Pancreas (tissue), 10 donors: Measurements from ENCODE around the gene PSME2. TPM values are rescaled to one million over a fixed set of nuclear protein-coding genes. Genes with fewer than 3 reads are reported as not detected.

Experiments
- ATAC-seq, 4 donors: fragments of 200-7000 bp; cut with Tn5 transposase; one replicate each; pipeline versions ENCODE4 v1.8.0 to v1.9.1; 2020; ENCODE audit warnings: mild to moderate bottlenecking in 4 of 4, moderate library complexity in 4 of 4
- DNase-seq, 6 donors: peaks; one replicate each; pipeline ENCODE4 v3.0.0-alpha.2; 2020
- FAIRE-seq: peaks from 2 replicates; lab custom pipeline; 2012; peaks lifted over from hg19 to GRCh38; lab: Jason Lieb, UNC
- H3K27ac ChIP-seq, 4 donors: fragments of 200-600 bp; sonication (generic); 1 replicate in 3 of 4; 2 replicates in 1 of 4; pipeline versions ENCODE4 v1.5.0 to v1.8.0; 2020
- H3K27me3 ChIP-seq, 4 donors: fragments of 200-600 bp; one replicate each; pipeline ENCODE4 v1.8.0; 2021
- H3K36me3 ChIP-seq, 3 donors: fragments of 200-600 bp; sonication (generic) in 1 of 3; one replicate each; pipeline versions ENCODE4 v1.5.0 to v1.8.0; 2020 to 2021
- H3K4me1 ChIP-seq, 3 donors: fragments of 200-600 bp; one replicate each; pipeline ENCODE4 v1.8.0; 2021
- H3K4me3 ChIP-seq, 4 donors: fragments of 200-600 bp; sonication (generic) in 2 of 4; one replicate each; pipeline versions ENCODE4 v1.5.0 to v1.8.0; 2020 to 2021
- H3K9me3 ChIP-seq, 4 donors: fragments of 200-600 bp; one replicate each; pipeline ENCODE4 v1.8.0; 2021
- CTCF ChIP-seq, 4 donors: fragments of 200-600 bp; sonication (generic) in 3 of 4; IDR thresholded peaks; one replicate each; pipeline versions ENCODE4 v1.5.0 to v1.8.0; 2021; ENCODE audit warnings: antibody characterized with exemption in 4 of 4
- WGBS, 2 donors: extraction: QIAGEN DNeasy Blood & Tissue Kit; methylation state at CpG; one replicate each; pipeline ENCODE4 v1.1.7; 2013; 5-methylcytosine and 5-hydroxymethylcytosine counted together
- intact Hi-C, 3 donors: fragments of 100-400 bp; cut with DNase I; formaldehyde crosslinking; loops; one replicate each; pipeline versions ENCODE4 v1.11.1 to v1.14.2; 2022
- polyA plus RNA-seq, 2 donors: library from polyadenylated mRNA; stranded (reverse); fragments of 200-250 nt; gene quantifications; one replicate each; pipeline ENCODE4 v1.2.3, GENCODE V29; 2013
- total RNA-seq, 6 donors: library from RNA; stranded (reverse); fragmentation: NEBNext Ultra II Directional in 4 of 6; extraction: Animal tissue kit (Norgen Biotek cat#: 25700) in 4 of 6; gene quantifications; one replicate each; pipeline versions ENCODE4 v1.2.1 to v1.2.4, GENCODE V29; 2021 to 2023
- donor health status: healthy with polysubstance abuse.
- donor health status: DM: no; HTN: no; CAD: no; lungs with moderate emphysema.
- donor health status: DM: no; HTN: no; CAD: no.
- donor health status: control.
- donor health status: control.
- donor health status: Bipolar disorder and iron deficiency.
- donor health status: DM: yes; HTN: yes; CAD: no.
- donor health status: DM: no; HTN: no; CAD: no.
- donor health status: DM: no; HTN: no; CAD: no.
- donor health status: DM: yes; HTN: yes; CAD: no.

The PSME2 gene
- total and polyA plus RNA-seq, 8 donors: 33.9 to 285 (median 77.9) TPM

GRCh38 chr14:24137529-24138395 is 8.6 kb downstream of the PSME2 start:
- H3K27me3 ChIP-seq: no peaks in the 10 kb centered on the region
- no peaks in the 10 kb centered on the region for H3K9me3 ChIP-seq
- peaks cover 0 to 20% (median 7%) of the 10 kb centered on the region in 3 donors for H3K36me3 ChIP-seq
- FAIRE-seq (no peak), DNase-seq (peak in 1 of 6 donors; percentile 32), ATAC-seq (no peak)
- H3K4me3 ChIP-seq: no peak overlapping the region
- H3K4me1 ChIP-seq: peaks cover 7 to 24% (median 23%) of the 10 kb centered on the region in 3 donors
- H3K27ac ChIP-seq: no peak overlapping the region
- intact Hi-C loops: no loop called here
- WGBS, 2 donors: 84 to 91% methylated on average over 8 of the region's 8 CpGs
- TF ChIP-seq CTCF (IDR thresholded peaks at IDR 0.05): no peak

- intact Hi-C loops: no loop called here
- Histone ChIP-seq H3K27ac (peak overlapping the region; percentile 70 to 95 (median 82)), H3K36me3 (peaks cover 0 to 20% (median 7%) of the 10 kb centered on the region in 3 donors), H3K4me3 (peak overlapping the region; percentile 90 to 96 (median 93)), H3K27me3 (no peaks in the 10 kb centered on the region), H3K9me3 (no peaks in the 10 kb centered on the region), H3K4me1 (peaks cover 14 to 31% (median 22%) of the 10 kb centered on the region in 3 donors)
- TF ChIP-seq CTCF (IDR thresholded peaks at IDR 0.05): no peak
- DNase-seq (no peak), ATAC-seq (no peak), FAIRE-seq (no peak)
- WGBS, 2 donors: 13 to 21% methylated on average over 13 of the region's 13 CpGs
Observed at GRCh38 chr14:24136684-24137528, 9.5 kb downstream of the PSME2 start.

- no peak for FAIRE-seq
- H3K4me3 ChIP-seq: peak within 1 kb of the TSS; percentile 90 to 96 (median 93)
- no peaks in the 10 kb centered on the region for H3K27me3 ChIP-seq
- H3K4me1 ChIP-seq: peaks cover 21 to 39% (median 30%) of the 10 kb centered on the region in 3 donors
- H3K9me3 ChIP-seq: no peaks in the 10 kb centered on the region
- 0% methylated on average over 48 to 73 of the region's 75 CpGs for WGBS, 2 donors
- H3K36me3 ChIP-seq: peaks cover 0 to 20% (median 7%) of the 10 kb centered on the region in 3 donors
- peak; percentile 94 to 98 (median 96) for DNase-seq
- no peak for TF ChIP-seq CTCF (IDR thresholded peaks at IDR 0.05)
- H3K27ac ChIP-seq: peak within 1 kb of the TSS; percentile 70 to 95 (median 82)
- ATAC-seq: peak; percentile 88 to 95 (median 90)
- intact Hi-C loops: no loop called here
Observed at GRCh38 chr14:24135834-24136683, 10.4 kb downstream of the PSME2 start, which contains the start of gene PSME1. Gene PSME1 (plus strand): TSS chr14:24136194. CDS start chr14:24136263, 69 bp downstream.

- intact Hi-C loops: no loop called here
- FAIRE-seq (no peak), DNase-seq (no peak), ATAC-seq (peak in 1 of 4 donors; percentile 11)
- peaks cover 25 to 45% (median 35%) of the 10 kb centered on the region in 3 donors for H3K4me1 ChIP-seq
- H3K27me3 ChIP-seq: no peaks in the 10 kb centered on the region
- 1% methylated on average over 9 of the region's 9 CpGs for whole genome bisulfite sequencing, 2 donors
- H3K36me3 ChIP-seq: peaks cover 0 to 20% (median 7%) of the 10 kb centered on the region in 3 donors
- H3K4me3 ChIP-seq: peak overlapping the region; percentile 90 to 96 (median 93)
- no peak for TF ChIP-seq CTCF (IDR thresholded peaks at IDR 0.05)
- H3K27ac ChIP-seq: peak overlapping the region; percentile 70 to 95 (median 82)
- no peaks in the 10 kb centered on the region for H3K9me3 ChIP-seq
Observed at GRCh38 chr14:24135584-24135833, 10.9 kb downstream of the PSME2 start.
